ENCODE data around the gene F10.

Gene F10

GRCh38 chr13:113122550-113123225 is at the start of gene F10:
Gene F10 (plus strand): TSS chr13:113122799. CDS start chr13:113122856, 57 bp downstream.
- Histone ChIP-seq H3K4me3 (ENCODE audit: low read depth, low read length) (peak within 1 kb of the TSS; percentile 32), H3K27ac (peak within 1 kb of the TSS; percentile 33)
- DNase-seq: peak; percentile 84

GRCh38 chr13:113073942-113074341 is 48.7 kb upstream of the F10 start:
- peaks cover 84% of the 10 kb centered on the region for H3K36me3 ChIP-seq
- no peak overlapping the region for H3K27ac ChIP-seq
- no peak for DNase-seq
- no peak for TF ChIP-seq CTCF (IDR thresholded peaks at IDR 0.05; ENCODE audit: low read depth, low read length)
- H3K4me3 ChIP-seq (ENCODE audit: low read depth, low read length): no peak overlapping the region
- H3K27me3 ChIP-seq (ENCODE audit: insufficient read depth, low read depth, severe bottlenecking): no peaks in the 10 kb centered on the region
- H3K9me3 ChIP-seq (ENCODE audit: severe bottlenecking): no peaks in the 10 kb centered on the region

More at GRCh38 chr13:113122550-113123225, at the start of gene F10:
- no peaks in the 10 kb centered on the region for H3K27me3 ChIP-seq (ENCODE audit: insufficient read depth, low read depth, severe bottlenecking)
- H3K9me3 ChIP-seq (ENCODE audit: severe bottlenecking): no peaks in the 10 kb centered on the region
- no peak for TF ChIP-seq CTCF (IDR thresholded peaks at IDR 0.05; ENCODE audit: low read depth, low read length)
- H3K36me3 ChIP-seq: no peaks in the 10 kb centered on the region

- Histone ChIP-seq H3K27ac (no peak overlapping the region), H3K9me3 (ENCODE audit: severe bottlenecking) (no peaks in the 10 kb centered on the region), H3K27me3 (ENCODE audit: insufficient read depth, low read depth, severe bottlenecking) (no peaks in the 10 kb centered on the region), H3K4me3 (ENCODE audit: low read depth, low read length) (no peak overlapping the region), H3K36me3 (peaks cover 89% of the 10 kb centered on the region)
- TF ChIP-seq CTCF (IDR thresholded peaks at IDR 0.05; ENCODE audit: low read depth, low read length): no peak
- no peak for DNase-seq
These were observed 48.2 kb upstream of the F10 start for GRCh38 chr13:113074401-113074800.

GRCh38 chr13:113074876-113075275 is 47.7 kb upstream of the F10 start:
- Histone ChIP-seq H3K4me3 (ENCODE audit: low read depth, low read length) (no peak overlapping the region), H3K27ac (no peak overlapping the region), H3K9me3 (ENCODE audit: severe bottlenecking) (no peaks in the 10 kb centered on the region), H3K36me3 (peaks cover 88% of the 10 kb centered on the region), H3K27me3 (ENCODE audit: insufficient read depth, low read depth, severe bottlenecking) (no peaks in the 10 kb centered on the region)
- TF ChIP-seq CTCF (IDR thresholded peaks at IDR 0.05; ENCODE audit: low read depth, low read length): no peak
- DNase-seq: no peak

- H3K27me3 ChIP-seq (ENCODE audit: insufficient read depth, low read depth, severe bottlenecking): no peaks in the 10 kb centered on the region
- no peak overlapping the region for H3K27ac ChIP-seq
- H3K9me3 ChIP-seq (ENCODE audit: severe bottlenecking): no peaks in the 10 kb centered on the region
- no peak overlapping the region for H3K4me3 ChIP-seq (ENCODE audit: low read depth, low read length)
- DNase-seq: no peak
- TF ChIP-seq CTCF (IDR thresholded peaks at IDR 0.05; ENCODE audit: low read depth, low read length): no peak
- peaks cover 83% of the 10 kb centered on the region for H3K36me3 ChIP-seq
These were observed 46.9 kb upstream of the F10 start for GRCh38 chr13:113075711-113076110.

Measured in WERI-Rb-1 (cell line).